Heart left ventricle (tissue), 16 donors: ENCODE data around the gene TRMT61A. TPM values are rescaled to one million over a fixed set of nuclear protein-coding genes. Genes with fewer than 3 reads are reported as not detected.
A peak's percentile ranks its signal among the peaks of the same experiment; 100 is the strongest.

ENCODE experiments used
- ATAC-seq, 4 donors: fragments of 200-7000 bp; cut with Tn5 transposase; one replicate each; pipeline ENCODE4 v1.9.1; 2020 to 2022; ENCODE audit warnings: moderate library complexity in 4 of 4, mild to moderate bottlenecking in 3 of 4, moderate number of reproducible peaks in 1 of 4
- DNase-seq, 5 donors: peaks; one replicate each; pipeline ENCODE4 v3.0.0-alpha.2; 2020
- H3K27ac ChIP-seq, 12 donors: fragments of 200-600 bp; sonication (generic) in 4 of 12; one replicate each; pipeline versions ENCODE4 v1.5.0 to v1.8.0; 2016 to 2022; ENCODE audit warnings: mild to moderate bottlenecking in 2 of 12
- H3K27me3 ChIP-seq, 9 donors: fragments of 200-600 bp; sonication (generic) in 2 of 9; one replicate each; pipeline versions ENCODE4 v1.5.1 to v1.8.0; 2016 to 2022; ENCODE audit warnings: mild to moderate bottlenecking in 3 of 9
- H3K36me3 ChIP-seq, 9 donors: fragments of 200-600 bp; sonication (generic) in 2 of 9; one replicate each; pipeline versions ENCODE4 v1.5.0 to v1.8.0; 2018 to 2022; ENCODE audit warnings: mild to moderate bottlenecking in 2 of 9
- H3K4me1 ChIP-seq, 12 donors: fragments of 200-600 bp; sonication (generic) in 4 of 12; one replicate each; pipeline versions ENCODE4 v1.5.0 to v1.8.0; 2016 to 2022; ENCODE audit warnings: mild to moderate bottlenecking in 3 of 12
- H3K4me3 ChIP-seq, 12 donors: fragments of 200-600 bp; sonication (generic) in 4 of 12; one replicate each; pipeline versions ENCODE4 v1.5.0 to v1.8.0; 2017 to 2022; ENCODE audit warnings: mild to moderate bottlenecking in 9 of 12, moderate library complexity in 4 of 12
- H3K9me3 ChIP-seq, 12 donors: fragments of 200-600 bp; sonication (generic) in 4 of 12; one replicate each; pipeline versions ENCODE4 v1.5.0 to v1.8.0; 2016 to 2022; ENCODE audit warnings: mild to moderate bottlenecking in 1 of 12
- CTCF ChIP-seq, 12 donors: fragments of 200-600 bp; sonication (generic) in 4 of 12; IDR thresholded peaks; one replicate each; pipeline versions ENCODE4 v1.5.0 to v1.8.0; 2018 to 2022; ENCODE audit warnings: antibody characterized with exemption in 12 of 12, mild to moderate bottlenecking in 5 of 12
- POLR2A ChIP-seq, 2 donors: fragments of 450-650 bp; IDR thresholded peaks; one replicate each; pipeline ENCODE4 v1.6.1; 2017; ENCODE audit warnings: antibody characterized with exemption in 2 of 2, mild to moderate bottlenecking in 2 of 2, moderate library complexity in 2 of 2
- WGBS, 4 donors: extraction: QIAGEN DNeasy Blood & Tissue Kit in 2 of 4; methylation state at CpG; one replicate each; pipeline versions ENCODE4 v1.1.5 to v1.1.7; 2013 to 2018; 5-methylcytosine and 5-hydroxymethylcytosine counted together
- intact Hi-C, 10 donors: fragments of 100-400 bp; cut with DNase I; formaldehyde crosslinking; loops; one replicate each; pipeline versions ENCODE4 v1.11.1 to v1.14.2; 2022
- polyA plus RNA-seq, 2 donors: library from polyadenylated mRNA; stranded (reverse); fragments of 200-250 nt; gene quantifications; one replicate each; pipeline ENCODE4 v1.2.3, GENCODE V29; 2013
- total RNA-seq, 9 donors: library from RNA; depleted of rRNA in 2 of 9; stranded (reverse); fragments of >200 nt in 2 of 9; fragmentation: NEBNext Ultra II Directional in 3 of 9; extraction: Animal tissue kit (Norgen Biotek cat#: 25700) in 3 of 9; gene quantifications; one replicate each; pipeline versions ENCODE4 v1.1.0 to v1.2.4, GENCODE V29; 2016 to 2023
- donor health status: ischemic (EF 13 %, LVEDD 7.1; RV severe dilation, severe dysfunction).
- donor health status: healthy with polysubstance abuse.
- donor health status: DM: no; HTN: yes; CAD: no.
- donor health status: DM: no; HTN: no; CAD: no.
- donor health status: ischemic (EF 25% LVEDD 6.9; RV normal size, moderate dysfunction).
- donor health status: ischemic (EF 25% LVEDD 5.7; RV mildly dilated, moderate dysfunction).
- donor health status: healthy.
- donor health status: DM: yes; HTN: yes; CAD: no.
- donor health status: ischemic (EF 35%, LVEDD 5.7; RV mildly dilated, moderate dysfunction).
- donor health status: nonischemic (EF 11% LVEDD 7.7; RV severe dilation, severe dysfunction).
- donor health status: DM: yes; HTN: yes; CAD: no.
- donor health status: PGD.
- donor health status: ischemic (EF 29% LVEDD 5.4; RV normal size, mild dysfunction).
- donor health status: nonischemic (EF 23%, LVEDD 6.1; RV moderate dilation, normal function).

Gene TRMT61A
- total and polyA plus RNA-seq, 11 donors, result 3.2 to 15.9 (median 5.2) TPM

- H3K9me3 ChIP-seq, result no peaks in the 10 kb centered on the region
- peak overlapping the region in 1 of 12 donors; percentile 11 for H3K4me3 ChIP-seq
- intact Hi-C loops, result loop anchor here in 7 of 10 donors (5.0 to 10.0 kb wide), 9 partner anchors 48 to 408 kb away; partner anchors contain the start of genes KLC1 (in 4 of the 7), XRCC3 (in 2 of the 7) and ZFYVE21 (in 2 of the 7)
- no peaks in the 10 kb centered on the region for H3K27me3 ChIP-seq
- peak; percentile 88 to 95 (median 91) for DNase-seq
- H3K36me3 ChIP-seq, result peaks cover 0 to 74% (median 61%) of the 10 kb centered on the region in 9 donors
- TF ChIP-seq POLR2A (IDR thresholded peaks at IDR 0.05), result no peak
- TF ChIP-seq CTCF (IDR thresholded peaks at IDR 0.05), result no peak
- 23 to 28% (median 27%) methylated on average over 9 of the region's 9 CpGs for WGBS, 4 donors
- H3K27ac ChIP-seq, result peak overlapping the region in 11 of 12 donors; percentile 27 to 76 (median 58)
- ATAC-seq, result peak; percentile 92 to 98 (median 97)
- H3K4me1 ChIP-seq, result peaks cover 3 to 49% (median 20%) of the 10 kb centered on the region in 12 donors
Measured at GRCh38 chr14:103576371-103577024, 47.5 kb downstream of the TRMT61A start.

DNA sequence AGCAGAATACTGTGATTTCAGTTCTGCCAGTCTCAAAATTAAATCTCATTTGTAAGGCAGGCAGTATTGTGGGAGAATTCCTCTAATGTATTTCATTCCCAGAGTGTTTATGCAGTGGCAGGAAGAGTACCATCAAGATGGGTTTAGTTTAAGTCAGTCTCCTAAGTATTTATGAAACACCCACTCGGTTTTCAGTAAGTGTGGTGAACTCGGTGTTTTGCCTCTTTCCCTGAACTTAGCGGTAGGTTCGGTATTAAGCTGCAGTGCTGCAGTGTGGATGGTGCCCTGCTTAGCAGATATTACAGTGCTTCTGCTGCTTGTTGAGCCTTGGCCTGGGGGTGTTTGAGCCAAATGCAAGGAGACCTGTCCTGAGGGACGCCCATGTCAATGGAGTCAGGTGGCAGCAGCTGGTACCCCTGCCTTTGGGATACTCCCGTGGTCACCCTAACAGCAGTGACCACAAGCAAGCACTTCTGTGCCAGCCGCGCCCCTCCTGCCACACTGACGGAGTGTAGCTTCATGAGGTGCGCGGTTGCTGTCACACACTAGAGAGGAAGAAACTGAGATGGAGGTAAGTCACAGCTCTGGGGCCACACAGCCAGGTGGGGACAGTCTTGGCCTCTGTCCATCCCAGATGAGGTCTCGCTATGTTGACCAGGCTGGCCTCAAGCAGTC, 49.5 kb downstream of the TRMT61A start:
- Histone ChIP-seq H3K9me3 (no peaks in the 10 kb centered on the region), H3K4me3 (no peak overlapping the region), H3K27ac (no peak overlapping the region), H3K27me3 (no peaks in the 10 kb centered on the region), H3K4me1 (peaks cover 3 to 38% (median 19%) of the 10 kb centered on the region in 12 donors), H3K36me3 (peaks cover 0 to 68% (median 50%) of the 10 kb centered on the region in 9 donors)
- TF ChIP-seq CTCF (IDR thresholded peaks at IDR 0.05) (no peak), POLR2A (IDR thresholded peaks at IDR 0.05) (no peak)
- ATAC-seq (no peak), DNase-seq (no peak)
- intact Hi-C loops, result loop anchor here in 7 of 10 donors (5.0 to 10.0 kb wide), 9 partner anchors 46 to 406 kb away; partner anchors contain the start of genes KLC1 (in 4 of the 7), XRCC3 (in 2 of the 7) and ZFYVE21 (in 2 of the 7)
- WGBS, 4 donors, result 94 to 96% (median 94%) methylated on average over 11 to 12 of the region's 12 CpGs

DNA sequence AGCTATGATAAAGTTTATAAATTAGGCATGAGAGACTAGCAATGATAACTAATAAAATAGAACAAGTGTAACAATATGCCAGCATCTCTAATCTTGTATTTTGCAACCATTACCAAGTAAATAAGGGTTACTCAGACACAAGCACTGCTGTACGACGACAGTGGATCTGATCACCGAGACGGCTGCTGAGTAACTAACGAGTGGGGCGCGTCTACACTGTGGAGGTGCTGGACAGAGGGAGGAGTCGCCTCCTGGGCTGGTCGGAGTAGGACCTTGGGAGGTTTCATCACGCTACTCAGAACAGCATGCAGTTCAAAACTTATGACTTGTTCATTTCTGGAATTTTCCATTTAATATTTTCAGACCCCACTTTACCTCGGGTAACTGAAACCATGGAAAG, 52.2 kb downstream of the TRMT61A start:
- TF ChIP-seq POLR2A (IDR thresholded peaks at IDR 0.05) (no peak), CTCF (IDR thresholded peaks at IDR 0.05) (no peak)
- no peak for ATAC-seq
- no peak for DNase-seq
- peaks cover 0 to 48% (median 32%) of the 10 kb centered on the region in 9 donors for H3K36me3 ChIP-seq
- no peaks in the 10 kb centered on the region for H3K9me3 ChIP-seq
- H3K27ac ChIP-seq, result no peak overlapping the region
- peaks cover 3 to 14% (median 11%) of the 10 kb centered on the region in 12 donors for H3K4me1 ChIP-seq
- intact Hi-C loops, result no loop called here
- 91 to 93% (median 92%) methylated on average over 11 of the region's 11 CpGs for WGBS, 4 donors
- H3K27me3 ChIP-seq, result no peaks in the 10 kb centered on the region
- no peak overlapping the region for H3K4me3 ChIP-seq
